ENCODE measurements around the gene DNAJB6. TPM values are rescaled to one million over a fixed set of nuclear protein-coding genes. Genes with fewer than 3 reads are reported as not detected.

Gene DNAJB6
- total RNA-seq, 1 experiment from 2014 or later: 288 TPM

DNA sequence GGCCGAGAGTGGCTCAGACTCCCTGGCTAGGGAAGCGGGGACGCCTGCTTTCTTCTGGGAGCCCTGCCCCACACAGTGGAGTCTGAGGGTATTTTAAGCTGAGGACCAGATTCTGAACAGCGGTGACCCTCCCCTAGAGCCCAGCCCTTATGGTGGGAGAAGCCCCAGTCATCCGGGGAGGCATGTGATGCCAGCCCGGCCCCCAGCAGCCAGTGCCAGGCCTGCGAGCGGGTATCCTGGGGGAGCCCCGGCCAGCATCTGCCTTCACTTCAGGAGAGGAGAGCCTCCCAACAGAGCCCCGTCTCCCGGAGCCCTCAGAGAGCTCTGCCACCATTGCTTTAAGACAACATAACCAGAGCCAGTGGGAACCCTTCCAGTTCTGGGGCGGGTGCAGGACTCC, 41.5 kb upstream of the DNAJB6 start (continued):
- TF ChIP-seq ARID4B (CRISPR knock-in tag; IDR thresholded peaks at IDR 0.05; ENCODE audit: borderline replicate concordance): no peak
- TF ChIP-seq GRHL2 (CRISPR knock-in tag; IDR thresholded peaks at IDR 0.05; ENCODE audit: insufficient replicate concordance, severe bottlenecking): no peak
- TF ChIP-seq ZNF532 (CRISPR knock-in tag; IDR thresholded peaks at IDR 0.05; ENCODE audit: borderline replicate concordance): no peak
- TF ChIP-seq NFATC4 (CRISPR knock-in tag; IDR thresholded peaks at IDR 0.05): no peak
- no peak for TF ChIP-seq HMGA2 (CRISPR knock-in tag; IDR thresholded peaks at IDR 0.05)

- ChIA-PET CTCF (interaction anchor here (0.8 to 1.3 kb wide), 3 partner anchors 12 to 32 kb away, joined by 3 to 6 read pairs (median 3); no protein-coding TSS in a partner anchor), POLR2A (no interaction called here)
- no peak overlapping the region for H3K4me3 Mint-ChIP-seq
- H3K9me3 Mint-ChIP-seq: no peaks in the 10 kb centered on the region
- ATAC-seq (no peak), DNase-seq (ENCODE audit: low spot score) (no peak)
- no peak overlapping the region for H3K27ac Mint-ChIP-seq
- H3K4me1 Mint-ChIP-seq: peaks cover 23% of the 10 kb centered on the region
- TF ChIP-seq ZNF416 (CRISPR knock-in tag; IDR thresholded peaks at IDR 0.05): no peak
- TF ChIP-seq NR3C1 (CRISPR knock-in tag; conservative IDR thresholded peaks at IDR 0.05; ENCODE audit: low read depth): no peak
- TF ChIP-seq EMX1 (CRISPR knock-in tag; IDR thresholded peaks at IDR 0.05): no peak
- no peak for TF ChIP-seq ZNF232 (CRISPR knock-in tag; IDR thresholded peaks at IDR 0.05)
- H3K27me3 Mint-ChIP-seq (ENCODE audit: low read depth): no peaks in the 10 kb centered on the region; the same call in 1 of the 2 replicates
- no peaks in the 10 kb centered on the region for H3K36me3 Mint-ChIP-seq
Observed at GRCh38 chr7:157297185-157297584, 39.6 kb upstream of the DNAJB6 start.

- no peaks in the 10 kb centered on the region; the same call in 1 of the 2 replicates for H3K27me3 Mint-ChIP-seq (ENCODE audit: low read depth)
- peak overlapping the region; percentile 41; the same call in 1 of the 2 replicates for H3K27ac Mint-ChIP-seq
- no peaks in the 10 kb centered on the region for H3K36me3 Mint-ChIP-seq
- no peaks in the 10 kb centered on the region for H3K9me3 Mint-ChIP-seq
- peaks cover 24% of the 10 kb centered on the region for H3K4me1 Mint-ChIP-seq
- CTCF ChIA-PET: interaction anchor here (0.6 kb wide), 1 partner anchor 53 kb away, joined by 3 read pairs; no protein-coding TSS in a partner anchor
- ATAC-seq: no peak
- H3K4me3 Mint-ChIP-seq: no peak overlapping the region
- DNase-seq (ENCODE audit: low spot score): no peak
- POLR2A ChIA-PET: no interaction called here
- TF ChIP-seq, protein P1, sequence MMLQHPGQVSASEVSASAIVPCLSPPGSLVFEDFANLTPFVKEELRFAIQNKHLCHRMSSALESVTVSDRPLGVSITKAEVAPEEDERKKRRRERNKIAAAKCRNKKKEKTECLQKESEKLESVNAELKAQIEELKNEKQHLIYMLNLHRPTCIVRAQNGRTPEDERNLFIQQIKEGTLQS (CRISPR knock-in tag; conservative IDR thresholded peaks at IDR 0.05): no peak
- TF ChIP-seq MLX (CRISPR knock-in tag; IDR thresholded peaks at IDR 0.05) (no peak), SMAD4 (CRISPR knock-in tag; IDR thresholded peaks at IDR 0.05) (no peak), ZSCAN18 (CRISPR knock-in tag; IDR thresholded peaks at IDR 0.05) (no peak), KAT7 (CRISPR knock-in tag; IDR thresholded peaks at IDR 0.05; ENCODE audit: borderline replicate concordance) (no peak), ARID4B (CRISPR knock-in tag; IDR thresholded peaks at IDR 0.05; ENCODE audit: borderline replicate concordance) (no peak), ETV6 (CRISPR knock-in tag; IDR thresholded peaks at IDR 0.05) (no peak), ZNF121 (CRISPR knock-in tag; IDR thresholded peaks at IDR 0.05) (no peak)
- TF ChIP-seq, protein P2, sequence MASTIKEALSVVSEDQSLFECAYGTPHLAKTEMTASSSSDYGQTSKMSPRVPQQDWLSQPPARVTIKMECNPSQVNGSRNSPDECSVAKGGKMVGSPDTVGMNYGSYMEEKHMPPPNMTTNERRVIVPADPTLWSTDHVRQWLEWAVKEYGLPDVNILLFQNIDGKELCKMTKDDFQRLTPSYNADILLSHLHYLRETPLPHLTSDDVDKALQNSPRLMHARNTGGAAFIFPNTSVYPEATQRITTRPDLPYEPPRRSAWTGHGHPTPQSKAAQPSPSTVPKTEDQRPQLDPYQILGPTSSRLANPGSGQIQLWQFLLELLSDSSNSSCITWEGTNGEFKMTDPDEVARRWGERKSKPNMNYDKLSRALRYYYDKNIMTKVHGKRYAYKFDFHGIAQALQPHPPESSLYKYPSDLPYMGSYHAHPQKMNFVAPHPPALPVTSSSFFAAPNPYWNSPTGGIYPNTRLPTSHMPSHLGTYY (CRISPR knock-in tag; IDR thresholded peaks at IDR 0.05): no peak
Observed at GRCh38 chr7:157299317-157299612, 37.5 kb upstream of the DNAJB6 start.

All from WTC11 (cell line).